Measurements from ENCODE around the gene YAP1.

- no peak for TF ChIP-seq GLIS3 (CRISPR knock-in tag; IDR thresholded peaks at IDR 0.05)
- TF ChIP-seq, protein P1, sequence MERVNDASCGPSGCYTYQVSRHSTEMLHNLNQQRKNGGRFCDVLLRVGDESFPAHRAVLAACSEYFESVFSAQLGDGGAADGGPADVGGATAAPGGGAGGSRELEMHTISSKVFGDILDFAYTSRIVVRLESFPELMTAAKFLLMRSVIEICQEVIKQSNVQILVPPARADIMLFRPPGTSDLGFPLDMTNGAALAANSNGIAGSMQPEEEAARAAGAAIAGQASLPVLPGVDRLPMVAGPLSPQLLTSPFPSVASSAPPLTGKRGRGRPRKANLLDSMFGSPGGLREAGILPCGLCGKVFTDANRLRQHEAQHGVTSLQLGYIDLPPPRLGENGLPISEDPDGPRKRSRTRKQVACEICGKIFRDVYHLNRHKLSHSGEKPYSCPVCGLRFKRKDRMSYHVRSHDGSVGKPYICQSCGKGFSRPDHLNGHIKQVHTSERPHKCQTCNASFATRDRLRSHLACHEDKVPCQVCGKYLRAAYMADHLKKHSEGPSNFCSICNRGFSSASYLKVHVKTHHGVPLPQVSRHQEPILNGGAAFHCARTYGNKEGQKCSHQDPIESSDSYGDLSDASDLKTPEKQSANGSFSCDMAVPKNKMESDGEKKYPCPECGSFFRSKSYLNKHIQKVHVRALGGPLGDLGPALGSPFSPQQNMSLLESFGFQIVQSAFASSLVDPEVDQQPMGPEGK (CRISPR knock-in tag; IDR thresholded peaks at IDR 0.05; ENCODE audit: borderline replicate concordance): no peak
Measured at GRCh38 chr11:102223859-102224258, 113.6 kb downstream of the YAP1 start.

All from SK-N-SH treated with all-trans-retinoic acid at 6 μM for 48 hours (cell line).